ENCODE data around the gene ASL.

GRCh38 chr7:66050337-66050957 is 25.2 kb upstream of the ASL start:
- TF ChIP-seq CTCF (IDR thresholded peaks at IDR 0.05) (no peak), POLR2AphosphoS5 (IDR thresholded peaks at IDR 0.05) (no peak), POLR2A (IDR thresholded peaks at IDR 0.05) (no peak)

All from gastroesophageal sphincter (tissue), 3 donors.